ENCODE results near the gene TEDC1.

Gene TEDC1

DNA sequence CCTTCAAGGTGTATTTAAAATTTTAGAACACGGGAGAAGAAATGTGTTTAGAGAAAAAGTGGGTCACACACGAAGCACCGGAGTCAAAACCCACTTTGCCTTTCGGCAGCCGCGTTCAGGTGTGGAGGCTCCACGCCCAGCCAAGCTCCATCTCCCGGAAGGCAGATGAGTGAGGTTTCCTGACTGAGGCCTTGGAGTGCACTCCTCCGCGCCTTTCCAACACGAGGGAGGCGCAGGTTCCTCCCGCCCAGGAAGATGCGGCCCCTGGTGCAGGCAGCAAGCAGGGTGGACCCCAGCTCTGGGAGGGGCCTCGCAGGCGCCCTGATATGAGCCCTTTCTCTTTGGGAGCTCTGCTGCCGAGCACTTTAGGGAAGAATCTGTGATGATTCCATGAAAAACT lies 48.9 kb upstream of the TEDC1 start:
- TF ChIP-seq, protein P1, sequence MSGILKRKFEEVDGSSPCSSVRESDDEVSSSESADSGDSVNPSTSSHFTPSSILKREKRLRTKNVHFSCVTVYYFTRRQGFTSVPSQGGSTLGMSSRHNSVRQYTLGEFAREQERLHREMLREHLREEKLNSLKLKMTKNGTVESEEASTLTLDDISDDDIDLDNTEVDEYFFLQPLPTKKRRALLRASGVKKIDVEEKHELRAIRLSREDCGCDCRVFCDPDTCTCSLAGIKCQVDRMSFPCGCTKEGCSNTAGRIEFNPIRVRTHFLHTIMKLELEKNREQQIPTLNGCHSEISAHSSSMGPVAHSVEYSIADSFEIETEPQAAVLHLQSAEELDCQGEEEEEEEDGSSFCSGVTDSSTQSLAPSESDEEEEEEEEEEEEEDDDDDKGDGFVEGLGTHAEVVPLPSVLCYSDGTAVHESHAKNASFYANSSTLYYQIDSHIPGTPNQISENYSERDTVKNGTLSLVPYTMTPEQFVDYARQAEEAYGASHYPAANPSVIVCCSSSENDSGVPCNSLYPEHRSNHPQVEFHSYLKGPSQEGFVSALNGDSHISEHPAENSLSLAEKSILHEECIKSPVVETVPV (CRISPR knock-in tag; IDR thresholded peaks at IDR 0.05) = no peak
- ATAC-seq = no peak

DNA sequence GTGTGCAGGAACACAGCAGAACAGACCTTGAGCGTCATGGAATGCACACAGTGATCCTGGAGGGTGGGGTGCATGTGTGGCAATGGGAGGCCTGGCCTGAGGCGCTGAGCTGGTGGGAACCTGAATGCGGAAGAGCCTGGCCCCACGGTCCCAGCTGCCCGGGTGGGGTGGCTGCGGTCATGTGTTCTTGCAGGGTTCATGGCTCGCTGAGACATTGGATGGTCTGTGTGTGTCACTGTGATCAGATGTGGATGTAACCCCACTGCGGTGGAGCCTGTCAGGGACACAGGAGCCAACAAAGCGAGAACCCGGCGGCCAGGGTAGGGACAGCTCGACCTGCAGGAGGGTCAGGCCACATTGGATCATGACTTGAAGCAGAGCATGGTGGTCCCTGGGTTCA lies 48.2 kb upstream of the TEDC1 start:
- TF ChIP-seq ZNF565 (CRISPR knock-in tag; conservative IDR thresholded peaks at IDR 0.05; ENCODE audit: low read depth) = no peak
- TF ChIP-seq ISL1 (CRISPR knock-in tag; IDR thresholded peaks at IDR 0.05) = no peak
- no peak for TF ChIP-seq ZNF70 (CRISPR knock-in tag; IDR thresholded peaks at IDR 0.05)
- TF ChIP-seq, protein P2, sequence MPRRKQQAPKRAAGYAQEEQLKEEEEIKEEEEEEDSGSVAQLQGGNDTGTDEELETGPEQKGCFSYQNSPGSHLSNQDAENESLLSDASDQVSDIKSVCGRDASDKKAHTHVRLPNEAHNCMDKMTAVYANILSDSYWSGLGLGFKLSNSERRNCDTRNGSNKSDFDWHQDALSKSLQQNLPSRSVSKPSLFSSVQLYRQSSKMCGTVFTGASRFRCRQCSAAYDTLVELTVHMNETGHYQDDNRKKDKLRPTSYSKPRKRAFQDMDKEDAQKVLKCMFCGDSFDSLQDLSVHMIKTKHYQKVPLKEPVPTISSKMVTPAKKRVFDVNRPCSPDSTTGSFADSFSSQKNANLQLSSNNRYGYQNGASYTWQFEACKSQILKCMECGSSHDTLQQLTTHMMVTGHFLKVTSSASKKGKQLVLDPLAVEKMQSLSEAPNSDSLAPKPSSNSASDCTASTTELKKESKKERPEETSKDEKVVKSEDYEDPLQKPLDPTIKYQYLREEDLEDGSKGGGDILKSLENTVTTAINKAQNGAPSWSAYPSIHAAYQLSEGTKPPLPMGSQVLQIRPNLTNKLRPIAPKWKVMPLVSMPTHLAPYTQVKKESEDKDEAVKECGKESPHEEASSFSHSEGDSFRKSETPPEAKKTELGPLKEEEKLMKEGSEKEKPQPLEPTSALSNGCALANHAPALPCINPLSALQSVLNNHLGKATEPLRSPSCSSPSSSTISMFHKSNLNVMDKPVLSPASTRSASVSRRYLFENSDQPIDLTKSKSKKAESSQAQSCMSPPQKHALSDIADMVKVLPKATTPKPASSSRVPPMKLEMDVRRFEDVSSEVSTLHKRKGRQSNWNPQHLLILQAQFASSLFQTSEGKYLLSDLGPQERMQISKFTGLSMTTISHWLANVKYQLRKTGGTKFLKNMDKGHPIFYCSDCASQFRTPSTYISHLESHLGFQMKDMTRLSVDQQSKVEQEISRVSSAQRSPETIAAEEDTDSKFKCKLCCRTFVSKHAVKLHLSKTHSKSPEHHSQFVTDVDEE (CRISPR knock-in tag; IDR thresholded peaks at IDR 0.05) = no peak
- TF ChIP-seq ZC3H10 (CRISPR knock-in tag; IDR thresholded peaks at IDR 0.05) = no peak
- TF ChIP-seq SNAI2 (CRISPR knock-in tag; IDR thresholded peaks at IDR 0.05) = no peak
- TF ChIP-seq, protein P3, sequence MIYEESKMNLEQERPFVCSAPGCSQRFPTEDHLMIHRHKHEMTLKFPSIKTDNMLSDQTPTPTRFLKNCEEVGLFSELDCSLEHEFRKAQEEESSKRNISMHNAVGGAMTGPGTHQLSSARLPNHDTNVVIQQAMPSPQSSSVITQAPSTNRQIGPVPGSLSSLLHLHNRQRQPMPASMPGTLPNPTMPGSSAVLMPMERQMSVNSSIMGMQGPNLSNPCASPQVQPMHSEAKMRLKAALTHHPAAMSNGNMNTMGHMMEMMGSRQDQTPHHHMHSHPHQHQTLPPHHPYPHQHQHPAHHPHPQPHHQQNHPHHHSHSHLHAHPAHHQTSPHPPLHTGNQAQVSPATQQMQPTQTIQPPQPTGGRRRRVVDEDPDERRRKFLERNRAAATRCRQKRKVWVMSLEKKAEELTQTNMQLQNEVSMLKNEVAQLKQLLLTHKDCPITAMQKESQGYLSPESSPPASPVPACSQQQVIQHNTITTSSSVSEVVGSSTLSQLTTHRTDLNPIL (CRISPR knock-in tag; IDR thresholded peaks at IDR 0.05; ENCODE audit: low read depth) = no peak
- TF ChIP-seq, protein P4, sequence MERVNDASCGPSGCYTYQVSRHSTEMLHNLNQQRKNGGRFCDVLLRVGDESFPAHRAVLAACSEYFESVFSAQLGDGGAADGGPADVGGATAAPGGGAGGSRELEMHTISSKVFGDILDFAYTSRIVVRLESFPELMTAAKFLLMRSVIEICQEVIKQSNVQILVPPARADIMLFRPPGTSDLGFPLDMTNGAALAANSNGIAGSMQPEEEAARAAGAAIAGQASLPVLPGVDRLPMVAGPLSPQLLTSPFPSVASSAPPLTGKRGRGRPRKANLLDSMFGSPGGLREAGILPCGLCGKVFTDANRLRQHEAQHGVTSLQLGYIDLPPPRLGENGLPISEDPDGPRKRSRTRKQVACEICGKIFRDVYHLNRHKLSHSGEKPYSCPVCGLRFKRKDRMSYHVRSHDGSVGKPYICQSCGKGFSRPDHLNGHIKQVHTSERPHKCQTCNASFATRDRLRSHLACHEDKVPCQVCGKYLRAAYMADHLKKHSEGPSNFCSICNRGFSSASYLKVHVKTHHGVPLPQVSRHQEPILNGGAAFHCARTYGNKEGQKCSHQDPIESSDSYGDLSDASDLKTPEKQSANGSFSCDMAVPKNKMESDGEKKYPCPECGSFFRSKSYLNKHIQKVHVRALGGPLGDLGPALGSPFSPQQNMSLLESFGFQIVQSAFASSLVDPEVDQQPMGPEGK (CRISPR knock-in tag; IDR thresholded peaks at IDR 0.05; ENCODE audit: borderline replicate concordance) = no peak
- TF ChIP-seq OSR1 (CRISPR knock-in tag; IDR thresholded peaks at IDR 0.05) = no peak
- no peak for TF ChIP-seq RARB (CRISPR knock-in tag; IDR thresholded peaks at IDR 0.05)
- TF ChIP-seq TCF4 (CRISPR knock-in tag; IDR thresholded peaks at IDR 0.05; ENCODE audit: borderline replicate concordance) = no peak
- TF ChIP-seq, protein P1 (CRISPR knock-in tag; IDR thresholded peaks at IDR 0.05) = no peak
- TF ChIP-seq TOX (CRISPR knock-in tag; IDR thresholded peaks at IDR 0.05; ENCODE audit: borderline replicate concordance) = no peak
- no peak for TF ChIP-seq ARNTL (CRISPR knock-in tag; IDR thresholded peaks at IDR 0.05; ENCODE audit: borderline replicate concordance, low read depth)
- TF ChIP-seq ESRRG (CRISPR knock-in tag; IDR thresholded peaks at IDR 0.05) = no peak
- no peak for TF ChIP-seq ZFP3 (CRISPR knock-in tag; IDR thresholded peaks at IDR 0.05)
- TF ChIP-seq GLIS3 (CRISPR knock-in tag; IDR thresholded peaks at IDR 0.05) = no peak
- TF ChIP-seq ZFP30 (CRISPR knock-in tag; IDR thresholded peaks at IDR 0.05) = no peak
- TF ChIP-seq CSDC2 (CRISPR knock-in tag; IDR thresholded peaks at IDR 0.05) = no peak
- TF ChIP-seq, protein P5, sequence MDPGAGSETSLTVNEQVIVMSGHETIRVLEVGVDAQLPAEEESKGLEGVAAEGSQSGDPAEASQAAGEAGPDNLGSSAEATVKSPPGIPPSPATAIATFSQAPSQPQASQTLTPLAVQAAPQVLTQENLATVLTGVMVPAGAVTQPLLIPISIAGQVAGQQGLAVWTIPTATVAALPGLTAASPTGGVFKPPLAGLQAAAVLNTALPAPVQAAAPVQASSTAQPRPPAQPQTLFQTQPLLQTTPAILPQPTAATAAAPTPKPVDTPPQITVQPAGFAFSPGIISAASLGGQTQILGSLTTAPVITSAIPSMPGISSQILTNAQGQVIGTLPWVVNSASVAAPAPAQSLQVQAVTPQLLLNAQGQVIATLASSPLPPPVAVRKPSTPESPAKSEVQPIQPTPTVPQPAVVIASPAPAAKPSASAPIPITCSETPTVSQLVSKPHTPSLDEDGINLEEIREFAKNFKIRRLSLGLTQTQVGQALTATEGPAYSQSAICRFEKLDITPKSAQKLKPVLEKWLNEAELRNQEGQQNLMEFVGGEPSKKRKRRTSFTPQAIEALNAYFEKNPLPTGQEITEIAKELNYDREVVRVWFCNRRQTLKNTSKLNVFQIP (CRISPR knock-in tag; IDR thresholded peaks at IDR 0.05; ENCODE audit: borderline replicate concordance, low read depth) = no peak
- ATAC-seq = no peak

DNA sequence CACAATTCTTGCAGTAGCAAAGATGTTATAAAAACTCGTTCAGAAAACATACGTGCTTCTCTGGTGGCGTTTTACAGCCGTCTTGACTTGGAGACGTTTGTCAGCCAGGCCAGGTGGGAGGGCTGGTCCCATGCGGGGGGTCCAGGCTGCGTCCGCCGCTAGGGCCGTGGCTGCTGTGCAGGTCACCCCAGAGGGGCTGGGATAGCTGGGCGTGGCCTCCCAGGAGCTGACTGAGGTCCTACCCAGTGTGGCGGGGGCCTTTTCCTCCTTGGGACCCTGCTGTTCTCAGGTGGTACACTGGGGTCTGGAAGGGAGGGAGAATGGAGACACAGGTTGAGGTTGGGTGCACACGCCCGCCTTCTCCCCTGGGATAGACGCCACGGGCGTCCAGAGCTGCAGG lies 46.2 kb upstream of the TEDC1 start:
- ATAC-seq = no peak
- TF ChIP-seq ZNF70 (CRISPR knock-in tag; IDR thresholded peaks at IDR 0.05) (no peak), CSDC2 (CRISPR knock-in tag; IDR thresholded peaks at IDR 0.05) (no peak), PPARA (CRISPR knock-in tag; IDR thresholded peaks at IDR 0.05; ENCODE audit: borderline replicate concordance) (no peak), ZFP3 (CRISPR knock-in tag; IDR thresholded peaks at IDR 0.05) (no peak), RARB (CRISPR knock-in tag; IDR thresholded peaks at IDR 0.05) (no peak), ESRRG (CRISPR knock-in tag; IDR thresholded peaks at IDR 0.05) (no peak), TOX (CRISPR knock-in tag; IDR thresholded peaks at IDR 0.05; ENCODE audit: borderline replicate concordance) (no peak), GLIS3 (CRISPR knock-in tag; IDR thresholded peaks at IDR 0.05) (no peak), ARNTL (CRISPR knock-in tag; IDR thresholded peaks at IDR 0.05; ENCODE audit: borderline replicate concordance, low read depth) (no peak), OSR1 (CRISPR knock-in tag; IDR thresholded peaks at IDR 0.05) (no peak), SNAI2 (CRISPR knock-in tag; IDR thresholded peaks at IDR 0.05) (no peak)
- TF ChIP-seq, protein P5 (CRISPR knock-in tag; IDR thresholded peaks at IDR 0.05; ENCODE audit: borderline replicate concordance, low read depth) = no peak
- TF ChIP-seq, protein P4 (CRISPR knock-in tag; IDR thresholded peaks at IDR 0.05; ENCODE audit: borderline replicate concordance) = no peak

Measured in SK-N-SH treated with all-trans-retinoic acid at 6 μM for 48 hours (cell line).